CD4-positive, alpha-beta T cell treated with Interleukin-6 at 100 ng/mL for 8 hours (primary cell): ENCODE data around the gene PAEP.

Source experiments
- DNase-seq: peaks from one replicate; pipeline ENCODE4 v3.0.0-alpha.2; 2020; ENCODE audit warnings: mixed read lengths, low spot score

PAEP gene

GRCh38 chr9:135579356-135579755 lies 17.8 kb downstream of the PAEP start:
- DNase-seq = no peak

GRCh38 chr9:135579889-135580660 lies 18.5 kb downstream of the PAEP start:
- DNase-seq = no peak

GRCh38 chr9:135580664-135581380 lies 19.3 kb downstream of the PAEP start:
- no peak for DNase-seq

GRCh38 chr9:135581636-135582426 lies 20.3 kb downstream of the PAEP start:
- no peak for DNase-seq

GRCh38 chr9:135582541-135582940 lies 21.0 kb downstream of the PAEP start:
- DNase-seq = no peak

GRCh38 chr9:135582966-135583687 lies 21.6 kb downstream of the PAEP start:
- no peak for DNase-seq

- DNase-seq = no peak
These were observed 22.1 kb downstream of the PAEP start for GRCh38 chr9:135583688-135584011.

GRCh38 chr9:135584371-135584770 lies 22.8 kb downstream of the PAEP start:
- DNase-seq = no peak

- DNase-seq = no peak
These were observed 23.4 kb downstream of the PAEP start for GRCh38 chr9:135584934-135585333.

GRCh38 chr9:135586601-135587109 lies 25.1 kb downstream of the PAEP start:
- DNase-seq = no peak

- DNase-seq = no peak
These were observed 26.1 kb downstream of the PAEP start for GRCh38 chr9:135587658-135588057.

GRCh38 chr9:135588371-135588770 lies 26.8 kb downstream of the PAEP start:
- no peak for DNase-seq

GRCh38 chr9:135588886-135589595 lies 27.5 kb downstream of the PAEP start:
- DNase-seq = no peak

- no peak for DNase-seq
These were observed 28.3 kb downstream of the PAEP start for GRCh38 chr9:135589596-135590485.

GRCh38 chr9:135590486-135591079 lies 29.0 kb downstream of the PAEP start:
- no peak for DNase-seq

GRCh38 chr9:135591506-135592330 lies 30.2 kb downstream of the PAEP start:
- no peak for DNase-seq

- no peak for DNase-seq
These were observed 30.7 kb downstream of the PAEP start for GRCh38 chr9:135592331-135592590.

GRCh38 chr9:135592625-135593024 lies 31.1 kb downstream of the PAEP start:
- DNase-seq = no peak

GRCh38 chr9:135596211-135596610 lies 34.7 kb downstream of the PAEP start:
- DNase-seq = no peak
